Liver (tissue), 3 donors: ENCODE results near the gene EVC2.

Experiments
- RAD21 ChIP-seq, 2 donors: IDR thresholded peaks; 2 replicates each; pipeline ENCODE4 v1.6.1; 2016; ENCODE audit warnings: antibody characterized with exemption in 2 of 2, mild to moderate bottlenecking in 2 of 2
- SP1 ChIP-seq: IDR thresholded peaks from 2 replicates; pipeline ENCODE4 v1.6.1; 2018; ENCODE audit warnings: antibody characterized with exemption, mild to moderate bottlenecking
- YY1 ChIP-seq: IDR thresholded peaks from 2 replicates; pipeline ENCODE4 v1.6.1; 2016; ENCODE audit warnings: antibody characterized with exemption, mild to moderate bottlenecking
- TF ChIP-seq, protein P1 (sequence below): fragments of 150-350 bp; IDR thresholded peaks from 2 replicates; pipeline ENCODE4 v1.5.1; 2017; ENCODE audit warnings: improper control_type of control experiment, low read depth, low read length; ENCODE audit not compliant: missing input control
- TF ChIP-seq, protein P2 (sequence below): IDR thresholded peaks from 2 replicates; pipeline ENCODE4 v1.6.1; 2016; ENCODE audit warnings: antibody characterized with exemption
- donor health status: healthy.
- donor health status: healthy.

DNA sequence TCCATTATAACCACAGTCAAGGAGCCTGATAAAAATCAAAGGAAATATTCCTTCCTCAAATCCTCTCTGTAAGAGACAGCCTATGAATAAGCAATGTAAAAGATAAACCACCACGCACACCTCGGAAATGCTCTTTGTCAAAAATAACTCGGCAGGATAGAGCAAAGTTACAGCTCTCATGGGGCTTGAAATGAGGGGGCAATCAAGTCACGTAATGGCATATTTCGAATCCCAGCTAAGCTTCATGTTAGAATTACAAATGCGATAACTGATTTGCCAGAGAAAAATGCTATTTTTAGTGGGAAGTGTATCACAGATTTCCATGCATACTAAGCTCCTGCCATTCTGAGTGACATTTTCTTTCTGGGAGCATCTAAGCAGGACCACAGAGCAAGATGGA is 49.4 kb downstream of the EVC2 start:
- TF ChIP-seq, protein P1, sequence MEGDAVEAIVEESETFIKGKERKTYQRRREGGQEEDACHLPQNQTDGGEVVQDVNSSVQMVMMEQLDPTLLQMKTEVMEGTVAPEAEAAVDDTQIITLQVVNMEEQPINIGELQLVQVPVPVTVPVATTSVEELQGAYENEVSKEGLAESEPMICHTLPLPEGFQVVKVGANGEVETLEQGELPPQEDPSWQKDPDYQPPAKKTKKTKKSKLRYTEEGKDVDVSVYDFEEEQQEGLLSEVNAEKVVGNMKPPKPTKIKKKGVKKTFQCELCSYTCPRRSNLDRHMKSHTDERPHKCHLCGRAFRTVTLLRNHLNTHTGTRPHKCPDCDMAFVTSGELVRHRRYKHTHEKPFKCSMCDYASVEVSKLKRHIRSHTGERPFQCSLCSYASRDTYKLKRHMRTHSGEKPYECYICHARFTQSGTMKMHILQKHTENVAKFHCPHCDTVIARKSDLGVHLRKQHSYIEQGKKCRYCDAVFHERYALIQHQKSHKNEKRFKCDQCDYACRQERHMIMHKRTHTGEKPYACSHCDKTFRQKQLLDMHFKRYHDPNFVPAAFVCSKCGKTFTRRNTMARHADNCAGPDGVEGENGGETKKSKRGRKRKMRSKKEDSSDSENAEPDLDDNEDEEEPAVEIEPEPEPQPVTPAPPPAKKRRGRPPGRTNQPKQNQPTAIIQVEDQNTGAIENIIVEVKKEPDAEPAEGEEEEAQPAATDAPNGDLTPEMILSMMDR, result no peak
- no peak for TF ChIP-seq SP1
- no peak for TF ChIP-seq YY1
- TF ChIP-seq, protein P2, sequence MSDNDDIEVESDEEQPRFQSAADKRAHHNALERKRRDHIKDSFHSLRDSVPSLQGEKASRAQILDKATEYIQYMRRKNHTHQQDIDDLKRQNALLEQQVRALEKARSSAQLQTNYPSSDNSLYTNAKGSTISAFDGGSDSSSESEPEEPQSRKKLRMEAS, result no peak
- TF ChIP-seq RAD21 (IDR thresholded peaks at IDR 0.05), result no peak
